Keratinocyte (primary cell): ENCODE results near the gene MAP3K1. TPM values are rescaled to one million over a fixed set of nuclear protein-coding genes. Genes with fewer than 3 reads are reported as not detected.

Source experiments
- DNase-seq: peaks from one replicate; pipeline ENCODE4 v3.0.0-alpha.2; 2011; ENCODE audit warnings: low read depth, missing footprints, low spot score
- FAIRE-seq: peaks from 2 replicates; lab custom pipeline; 2011; peaks lifted over from hg19 to GRCh38; lab: Jason Lieb, UNC
- H2AFZ ChIP-seq: 2 replicates; pipeline ENCODE4 v1.6.0; 2012; ENCODE audit warnings: low read length, control low read depth, inconsistent platforms; ENCODE audit not compliant: control insufficient read depth
- H3K27ac ChIP-seq: 2 replicates; pipeline ENCODE4 v1.5.1; 2011; ENCODE audit warnings: low read length; ENCODE audit not compliant: control insufficient read depth, insufficient read depth
- H3K27me3 ChIP-seq: 3 replicates; pipeline ENCODE4 v1.6.0; 2011; ENCODE audit warnings: low read length; ENCODE audit not compliant: control insufficient read depth, insufficient read depth; ENCODE audit errors: extremely low read depth
- H3K36me3 ChIP-seq, 2 experiments: 2 replicates in 1 of 2; 3 replicates in 1 of 2; pipeline ENCODE4 v1.5.1; 2011; ENCODE audit warnings: low read length in 2 of 2, mild to moderate bottlenecking in 1 of 2; ENCODE audit not compliant: control insufficient read depth in 2 of 2, insufficient read depth in 2 of 2; ENCODE audit errors: extremely low read depth in 1 of 2
- H3K4me1 ChIP-seq: 3 replicates; pipeline ENCODE4 v1.5.1; 2011; ENCODE audit warnings: low read length; ENCODE audit not compliant: control insufficient read depth, insufficient read depth; ENCODE audit errors: extremely low read depth
- H3K4me2 ChIP-seq: 3 replicates; pipeline ENCODE4 v1.6.0; 2011; ENCODE audit warnings: low read depth, low read length; ENCODE audit not compliant: control insufficient read depth, insufficient read depth; ENCODE audit errors: extremely low read depth
- H3K4me3 ChIP-seq, 3 experiments: fragments of 200-600 bp in 1 of 3; sonication (generic) in 1 of 3; 2 replicates in 2 of 3; 3 replicates in 1 of 3; pipeline ENCODE4 v1.5.1; 2011 to 2016; ENCODE audit warnings: low read length in 3 of 3, mild to moderate bottlenecking in 3 of 3, control low read depth in 2 of 3, inconsistent platforms in 1 of 3, low read depth in 1 of 3, mixed read lengths in 1 of 3, mixed run types in 1 of 3, moderate library complexity in 1 of 3; ENCODE audit not compliant: control insufficient read depth in 2 of 3, insufficient read depth in 2 of 3; ENCODE audit errors: extremely low read depth in 1 of 3
- H3K79me2 ChIP-seq: 2 replicates; pipeline ENCODE4 v1.6.0; 2012; ENCODE audit warnings: low read length; ENCODE audit not compliant: control insufficient read depth, insufficient read depth
- H3K9ac ChIP-seq: 3 replicates; pipeline ENCODE4 v1.6.0; 2011; ENCODE audit warnings: low read length; ENCODE audit not compliant: control insufficient read depth, insufficient read depth; ENCODE audit errors: extremely low read depth
- H3K9me1 ChIP-seq: 3 replicates; pipeline ENCODE4 v1.6.0; 2011; ENCODE audit warnings: low read length; ENCODE audit not compliant: control insufficient read depth, insufficient read depth; ENCODE audit errors: extremely low read depth
- H3K9me3 ChIP-seq: 2 replicates; pipeline ENCODE4 v1.5.1; 2012; ENCODE audit warnings: low read depth, low read length; ENCODE audit not compliant: control insufficient read depth
- H4K20me1 ChIP-seq: 3 replicates; pipeline ENCODE4 v1.6.0; 2011; ENCODE audit warnings: low read length; ENCODE audit not compliant: control insufficient read depth, insufficient read depth; ENCODE audit errors: extremely low read depth
- EZH2 ChIP-seq: IDR thresholded peaks from one replicate; pipeline ENCODE4 v1.6.1; 2012; ENCODE audit warnings: inconsistent platforms, mild to moderate bottlenecking, low read length, moderate library complexity
- dilution Hi-C: fragments of 300-500 bp; cut with MboI; formaldehyde crosslinking; loops from one replicate; pipeline ENCODE4 v1.7.0; 2020; ENCODE audit warnings: low sequenced_read_pairs; ENCODE audit not compliant: extremely low pct_ligation_motif_present
- polyA plus RNA-seq, 5 experiments: library from polyadenylated mRNA; depleted of rRNA in 3 of 5; stranded (reverse) in 3 of 5; stranded (forward) in 1 of 5; unstranded in 1 of 5; fragments of >200 nt; gene quantifications; 1 replicate in 1 of 5; 2 replicates in 3 of 5; 3 replicates in 1 of 5; pipeline versions ENCODE4 v1.2.1 to v1.2.3, GENCODE V29; 2011 to 2012; ENCODE audit warnings: missing spikeins in 2 of 5, low read depth in 1 of 5, low replicate concordance in 1 of 5
- TF ChIP-seq, protein P1 (sequence below), 3 experiments: IDR thresholded peaks in 1 of 3; conservative IDR thresholded peaks in 1 of 3; optimal IDR thresholded peaks in 1 of 3; 2 replicates in 2 of 3; 3 replicates in 1 of 3; pipeline versions ENCODE3 to v1.5.1; 2011; ENCODE audit warnings: low read length in 3 of 3, mild to moderate bottlenecking in 3 of 3, moderate library complexity in 2 of 3, control low read depth in 1 of 3, inconsistent platforms in 1 of 3; ENCODE audit not compliant: insufficient read depth in 2 of 3; ENCODE audit errors: extremely low read depth in 1 of 3

Gene MAP3K1
- polyA plus RNA-seq, 1 donor (not counting 4 experiments of a cell fraction or from before 2014, with no cell fraction given): 8.0 TPM

GRCh38 chr5:56786346-56786745 is 29.0 kb upstream of the MAP3K1 start:
- dilution Hi-C loops: no loop called here
- Histone ChIP-seq H4K20me1 (no peaks in the 10 kb centered on the region), H3K9me3 (no peaks in the 10 kb centered on the region), H3K4me3 (no peak overlapping the region), H3K27ac (no peak overlapping the region), H3K36me3 (no peaks in the 10 kb centered on the region), H2AFZ (no peak overlapping the region), H3K4me2 (no peak overlapping the region), H3K27me3 (no peaks in the 10 kb centered on the region), H3K79me2 (no peaks in the 10 kb centered on the region), H3K9ac (no peak overlapping the region), H3K9me1 (no peaks in the 10 kb centered on the region), H3K4me1 (no peaks in the 10 kb centered on the region)
- FAIRE-seq (no peak), DNase-seq (no peak)
- no peak for TF ChIP-seq EZH2
- TF ChIP-seq, protein P1, sequence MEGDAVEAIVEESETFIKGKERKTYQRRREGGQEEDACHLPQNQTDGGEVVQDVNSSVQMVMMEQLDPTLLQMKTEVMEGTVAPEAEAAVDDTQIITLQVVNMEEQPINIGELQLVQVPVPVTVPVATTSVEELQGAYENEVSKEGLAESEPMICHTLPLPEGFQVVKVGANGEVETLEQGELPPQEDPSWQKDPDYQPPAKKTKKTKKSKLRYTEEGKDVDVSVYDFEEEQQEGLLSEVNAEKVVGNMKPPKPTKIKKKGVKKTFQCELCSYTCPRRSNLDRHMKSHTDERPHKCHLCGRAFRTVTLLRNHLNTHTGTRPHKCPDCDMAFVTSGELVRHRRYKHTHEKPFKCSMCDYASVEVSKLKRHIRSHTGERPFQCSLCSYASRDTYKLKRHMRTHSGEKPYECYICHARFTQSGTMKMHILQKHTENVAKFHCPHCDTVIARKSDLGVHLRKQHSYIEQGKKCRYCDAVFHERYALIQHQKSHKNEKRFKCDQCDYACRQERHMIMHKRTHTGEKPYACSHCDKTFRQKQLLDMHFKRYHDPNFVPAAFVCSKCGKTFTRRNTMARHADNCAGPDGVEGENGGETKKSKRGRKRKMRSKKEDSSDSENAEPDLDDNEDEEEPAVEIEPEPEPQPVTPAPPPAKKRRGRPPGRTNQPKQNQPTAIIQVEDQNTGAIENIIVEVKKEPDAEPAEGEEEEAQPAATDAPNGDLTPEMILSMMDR (optimal IDR thresholded peaks at IDR 0.05 in 1 of 3, IDR thresholded peaks at IDR 0.05 in 1 of 3, conservative IDR thresholded peaks at IDR 0.05 in 1 of 3; ENCODE audit: extremely low read depth in 1 of 3, insufficient read depth in 2 of 3, low read length in 3 of 3): no peak

DNA sequence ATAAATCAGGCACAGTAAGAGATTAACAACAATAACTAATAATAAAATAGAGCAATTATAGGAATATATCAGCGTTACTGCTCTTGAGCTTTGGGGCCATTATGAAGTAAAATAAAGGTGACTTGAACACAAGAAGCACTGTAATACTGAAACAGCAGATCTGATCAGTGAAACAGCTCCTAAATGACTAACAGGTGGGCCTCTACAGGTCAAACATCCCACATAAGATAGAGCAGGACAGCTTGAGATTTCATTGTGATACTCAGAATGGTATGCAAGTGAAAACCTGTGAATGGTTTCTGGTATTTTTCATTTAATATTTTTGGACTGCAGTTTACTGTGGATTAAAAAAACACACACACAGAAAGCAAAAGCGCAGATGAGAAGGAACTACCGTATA is 24.0 kb upstream of the MAP3K1 start:
- no peak overlapping the region for H3K27ac ChIP-seq
- DNase-seq (no peak), FAIRE-seq (no peak)
- TF ChIP-seq, protein P1 (optimal IDR thresholded peaks at IDR 0.05 in 1 of 3, IDR thresholded peaks at IDR 0.05 in 1 of 3, conservative IDR thresholded peaks at IDR 0.05 in 1 of 3; ENCODE audit: extremely low read depth in 1 of 3, insufficient read depth in 2 of 3, low read length in 3 of 3): no peak
- no peak for TF ChIP-seq EZH2
- H3K9me1 ChIP-seq: no peaks in the 10 kb centered on the region
- H3K4me1 ChIP-seq: no peaks in the 10 kb centered on the region
- H3K79me2 ChIP-seq: no peaks in the 10 kb centered on the region
- no peak overlapping the region for H3K9ac ChIP-seq
- H3K36me3 ChIP-seq: no peaks in the 10 kb centered on the region
- H2AFZ ChIP-seq: no peak overlapping the region
- dilution Hi-C loops: no loop called here
- no peaks in the 10 kb centered on the region for H4K20me1 ChIP-seq
- H3K4me3 ChIP-seq: no peak overlapping the region
- H3K9me3 ChIP-seq: no peaks in the 10 kb centered on the region
- H3K4me2 ChIP-seq: no peak overlapping the region
- H3K27me3 ChIP-seq: no peaks in the 10 kb centered on the region
